HG03565 (cell line): Measurements from ENCODE around the gene MAGEA2B.
"Not testable (repeated sequence)": the region's sequence is repeated elsewhere in the genome, so short reads cannot be mapped to it uniquely, and the experiment has no call there.

ENCODE experiments used
- ATAC-seq: cut with Tn5 transposase; IDR thresholded peaks from one replicate; pipeline ENCODE4 v1.9.1; 2021; ENCODE audit warnings: mild to moderate bottlenecking, moderate library complexity; ENCODE audit not compliant: unreplicated experiment

Gene MAGEA2B

DNA sequence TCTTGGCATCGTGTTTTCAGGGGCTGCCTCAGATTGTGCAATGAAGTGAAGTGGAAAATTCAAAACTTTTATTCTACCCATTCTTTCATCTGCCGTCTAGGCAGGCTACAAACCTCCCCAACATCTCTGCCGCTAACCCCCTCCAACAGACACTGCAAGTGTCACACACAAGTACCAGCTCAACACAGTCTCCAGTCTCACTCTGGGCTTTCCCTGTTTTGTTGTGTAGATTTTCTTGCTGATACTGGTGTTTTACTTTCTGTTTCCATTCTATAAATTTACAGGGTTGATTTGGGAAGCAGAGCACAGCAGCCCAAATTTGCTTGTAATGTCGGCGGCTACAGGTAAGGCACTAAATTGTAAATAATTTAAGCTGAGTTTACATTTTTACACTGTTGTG is 40.4 kb downstream of the MAGEA2B start:
- not testable (repeated sequence) for ATAC-seq

DNA sequence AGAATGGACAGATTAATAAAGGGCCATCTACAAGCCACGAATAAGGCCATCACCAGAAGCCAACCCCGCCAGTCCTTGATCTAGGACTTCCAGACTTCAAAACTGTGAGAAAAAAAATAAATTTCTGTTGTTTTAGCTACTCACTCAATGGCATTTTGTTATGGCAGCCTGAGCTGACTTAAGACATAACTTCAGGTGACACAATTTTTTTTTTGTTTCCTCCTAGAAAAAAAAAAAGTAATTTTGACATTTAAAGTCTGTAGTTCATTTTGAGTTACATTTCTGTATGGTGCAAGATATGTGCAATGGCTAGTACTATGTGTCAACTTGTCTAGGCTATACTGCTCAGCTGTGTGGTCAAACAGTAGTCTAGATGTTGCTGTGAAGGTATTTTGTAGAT is 44.5 kb downstream of the MAGEA2B start, which contains the start of gene CSAG3:
TSS of gene CSAG3 (plus strand) at position 301 of the 400 bp plus-strand sequence.
- ATAC-seq: not testable (repeated sequence)

DNA sequence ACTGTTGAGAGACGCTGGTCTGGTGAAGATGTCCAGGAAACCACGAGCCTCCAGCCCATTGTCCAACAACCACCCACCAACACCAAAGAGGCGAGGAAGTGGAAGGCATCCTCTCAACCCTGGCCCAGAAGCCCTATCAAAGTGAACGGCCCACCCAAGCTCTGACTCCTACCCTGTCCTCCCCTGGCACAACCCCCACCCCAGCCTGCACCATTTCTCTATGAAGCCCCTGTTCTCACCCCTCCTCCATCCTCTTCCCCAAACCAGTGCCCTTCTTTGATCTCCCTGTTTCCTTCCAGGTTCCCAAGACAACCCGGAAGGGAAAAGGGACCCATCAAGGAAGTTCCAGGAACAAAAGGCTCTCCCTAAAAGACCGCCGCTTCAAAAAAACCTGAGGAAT is 45.1 kb downstream of the MAGEA2B start:
- ATAC-seq: not testable (repeated sequence)

DNA sequence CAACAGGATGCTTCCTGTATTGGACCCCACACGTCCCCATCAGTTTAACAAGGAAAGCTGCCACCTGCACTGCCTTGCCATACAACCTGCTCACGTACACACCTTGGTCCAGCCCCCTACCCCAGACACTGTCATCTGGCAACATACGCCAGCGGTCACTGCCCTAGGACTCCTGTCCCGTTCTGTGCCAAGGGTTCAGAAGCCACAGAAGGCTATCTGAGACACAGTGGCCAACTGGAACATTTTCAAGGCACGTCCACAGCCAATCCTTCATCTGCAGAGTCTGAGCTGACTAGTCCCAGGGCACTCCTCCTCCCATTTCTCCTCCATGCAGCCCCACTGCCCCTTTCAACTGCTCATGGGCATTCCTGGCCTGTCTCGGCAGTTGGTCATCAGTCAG is 47.2 kb downstream of the MAGEA2B start:
- ATAC-seq: not testable (repeated sequence)

DNA sequence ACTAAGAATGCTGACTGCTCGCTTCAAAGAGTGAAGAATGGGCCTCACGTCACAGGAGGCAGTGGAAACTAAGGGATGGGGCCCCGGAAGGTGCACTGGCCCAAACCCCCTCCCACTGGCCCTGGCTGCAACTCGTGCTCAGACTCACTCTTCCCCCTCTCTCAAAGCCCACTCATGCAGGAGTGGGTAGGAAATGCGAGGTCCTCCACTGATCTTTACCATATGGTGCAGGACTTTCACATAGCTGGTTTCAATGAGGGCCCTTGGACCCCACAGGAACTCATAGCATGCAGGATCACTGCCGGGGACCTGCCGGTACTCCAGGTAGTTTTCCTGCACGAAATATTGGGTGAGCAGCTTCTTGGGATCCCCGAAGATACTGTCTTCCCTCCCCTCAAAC is 52.1 kb downstream of the MAGEA2B start:
- not testable (repeated sequence) for ATAC-seq
